HEK293T (cell line): ENCODE results near the gene FUT8.

Experiments
- ARNT ChIP-seq: fragments of 450-650 bp; IDR thresholded peaks from 2 replicates; pipeline ENCODE4 v1.6.1; 2017; ENCODE audit warnings: mild to moderate bottlenecking
- BHLHE40 ChIP-seq: fragments of 450-650 bp; IDR thresholded peaks from 2 replicates; pipeline ENCODE4 v1.6.1; 2016; ENCODE audit warnings: mild to moderate bottlenecking, moderate library complexity, borderline replicate concordance
- ELF4 ChIP-seq: fragments of 450-650 bp; IDR thresholded peaks from 2 replicates; pipeline ENCODE4 v1.6.1; 2017; ENCODE audit warnings: antibody characterized with exemption
- FOXK2 ChIP-seq: fragments of 450-650 bp; IDR thresholded peaks from 2 replicates; pipeline ENCODE4 v1.6.1; 2016; ENCODE audit warnings: mild to moderate bottlenecking
- FOXM1 ChIP-seq: fragments of 450-650 bp; IDR thresholded peaks from 2 replicates; pipeline ENCODE4 v1.6.1; 2017; ENCODE audit warnings: mild to moderate bottlenecking, borderline replicate concordance
- HDGF ChIP-seq: fragments of 450-650 bp; IDR thresholded peaks from 2 replicates; pipeline ENCODE4 v1.6.1; 2017; ENCODE audit warnings: antibody characterized with exemption, borderline replicate concordance
- L3MBTL2 ChIP-seq: fragments of 450-650 bp; conservative IDR thresholded peaks from 2 replicates; pipeline ENCODE4 v1.6.1; 2016; ENCODE audit warnings: mild to moderate bottlenecking
- NFRKB ChIP-seq: fragments of 450-650 bp; IDR thresholded peaks from 2 replicates; pipeline ENCODE4 v1.6.1; 2016; ENCODE audit warnings: mild to moderate bottlenecking, moderate library complexity
- SP1 ChIP-seq: fragments of 450-650 bp; IDR thresholded peaks from 2 replicates; pipeline ENCODE4 v1.6.1; 2017
- SUZ12 ChIP-seq: fragments of 450-650 bp; IDR thresholded peaks from 2 replicates; pipeline ENCODE4 v1.6.1; 2016; ENCODE audit warnings: mild to moderate bottlenecking
- TARDBP ChIP-seq: fragments of 450-650 bp; IDR thresholded peaks from 2 replicates; pipeline ENCODE4 v1.6.1; 2016

DNA sequence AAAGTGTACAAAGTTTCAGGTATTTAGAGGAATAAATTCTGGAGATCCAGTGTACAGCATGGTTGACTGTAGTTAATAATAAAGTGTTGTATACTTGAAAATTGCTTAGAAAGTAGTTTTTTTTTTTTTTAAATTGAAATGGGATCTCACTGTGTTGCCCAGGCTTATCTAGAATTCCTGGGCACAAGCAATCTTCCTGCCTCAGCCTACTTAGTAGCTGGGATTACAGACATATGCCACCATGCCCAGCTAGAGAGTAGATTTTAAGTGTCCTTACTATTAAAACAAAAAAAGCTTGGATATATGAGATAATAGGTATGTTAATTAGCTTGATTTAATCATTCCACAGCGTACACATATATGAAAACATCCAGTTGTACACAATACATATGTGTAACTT, 27.7 kb downstream of the FUT8 start:
- no peak for TF ChIP-seq L3MBTL2
- TF ChIP-seq SUZ12 = no peak
- no peak for TF ChIP-seq FOXK2
- no peak for TF ChIP-seq TARDBP
- no peak for TF ChIP-seq BHLHE40
- TF ChIP-seq ARNT = no peak
- TF ChIP-seq NFRKB = no peak
- TF ChIP-seq FOXM1 = no peak
- TF ChIP-seq SP1 = no peak
- no peak for TF ChIP-seq HDGF
- no peak for TF ChIP-seq ELF4
